PC-9 (cell line): Measurements from ENCODE around the gene CHST15. TPM values are rescaled to one million over a fixed set of nuclear protein-coding genes. Genes with fewer than 3 reads are reported as not detected.

Source experiments
- BruUV-seq: library from RNA; stranded (reverse); fragments of 400-500 nt; replicated peaks from 2 replicates; lab custom pipeline; 2021; lab: Mats Ljungman, UMichigan
- CTCF ChIA-PET: fragments of 300-600 bp; sonication (Branson Sonifier 250); formaldehyde crosslinking; loops from one replicate; lab custom pipeline; 2022; ENCODE audit warnings: antibody characterized with exemption; lab: Charles Lee
- POLR2A ChIA-PET: fragments of 300-600 bp; sonication (Branson Sonifier 250); formaldehyde crosslinking; loops from one replicate; lab custom pipeline; 2022; ENCODE audit warnings: antibody characterized with exemption; ENCODE audit not compliant: unreplicated experiment; lab: Charles Lee
- DNase-seq, 2 experiments: peaks; one replicate each; pipeline versions ENCODE4 v3.0.0 to v3.0.0-alpha.2; 2015 to 2022; ENCODE audit warnings: mixed read lengths in 1 of 2
- H2AFZ ChIP-seq: fragments of 200-600 bp; sonication (generic); 2 replicates; pipeline ENCODE4 v1.8.1; 2017; ENCODE audit warnings: antibody characterized with exemption
- H3F3A ChIP-seq: fragments of 200-600 bp; sonication (generic); 2 replicates; pipeline ENCODE4 v1.8.1; 2017; ENCODE audit warnings: antibody characterized with exemption, mild to moderate bottlenecking, low read depth; ENCODE audit not compliant: insufficient read depth
- H3K27ac ChIP-seq: fragments of 200-600 bp; sonication (generic); 2 replicates; pipeline ENCODE4 v1.6.1; 2016; ENCODE audit warnings: mixed run types
- H3K27me3 ChIP-seq: fragments of 200-600 bp; sonication (generic); 2 replicates; pipeline ENCODE4 v1.6.1; 2016; ENCODE audit warnings: low read depth, mixed run types; ENCODE audit not compliant: insufficient read depth
- H3K36me3 ChIP-seq: fragments of 200-600 bp; sonication (generic); 2 replicates; pipeline ENCODE4 v1.6.1; 2016; ENCODE audit warnings: low read depth, mixed run types
- H3K4me1 ChIP-seq: fragments of 200-600 bp; sonication (generic); replicated peaks from 2 replicates; pipeline ENCODE4 v1.6.1; 2016; ENCODE audit warnings: mixed run types; ENCODE audit not compliant: insufficient read depth
- H3K4me2 ChIP-seq: fragments of 200-600 bp; sonication (generic); 2 replicates; pipeline ENCODE4 v1.6.1; 2017; ENCODE audit warnings: mixed run types
- H3K4me3 ChIP-seq: fragments of 200-600 bp; sonication (generic); 2 replicates; pipeline ENCODE4 v1.6.1; 2016; ENCODE audit warnings: mixed run types
- H3K79me2 ChIP-seq: fragments of 200-600 bp; sonication (generic); 2 replicates; pipeline ENCODE4 v1.6.1; 2017; ENCODE audit warnings: low read depth, mixed run types
- H3K9me2 ChIP-seq: fragments of 200-600 bp; sonication (generic); 2 replicates; pipeline ENCODE4 v1.8.1; 2017; ENCODE audit warnings: mild to moderate bottlenecking; ENCODE audit not compliant: insufficient read depth
- H3K9me3 ChIP-seq: fragments of 200-600 bp; sonication (generic); 2 replicates; pipeline ENCODE4 v1.8.1; 2016; ENCODE audit warnings: low read depth; ENCODE audit not compliant: insufficient read depth
- H4K20me1 ChIP-seq: fragments of 200-600 bp; sonication (generic); 2 replicates; pipeline ENCODE4 v1.8.1; 2017; ENCODE audit not compliant: insufficient read depth
- EZH2 ChIP-seq: fragments of 200-600 bp; sonication (generic); IDR thresholded peaks from 2 replicates; pipeline ENCODE4 v1.8.0; 2017; ENCODE audit warnings: antibody characterized with exemption, low read depth
- intact Hi-C: fragments of 100-400 bp; cut with micrococcal nuclease; formaldehyde crosslinking; loops from one replicate; pipeline ENCODE4 v1.10.0; 2022; ENCODE audit not compliant: unreplicated experiment
- total RNA-seq: library from RNA; stranded (reverse); gene quantifications from 2 replicates; pipeline ENCODE4 v1.2.3, GENCODE V29; 2021
- TF ChIP-seq, protein P1 (sequence below): fragments of 200-600 bp; sonication (generic); conservative IDR thresholded peaks from 2 replicates; pipeline ENCODE4 v1.6.1; 2017; ENCODE audit warnings: mixed run types, antibody characterized with exemption, mild to moderate bottlenecking, moderate library complexity

Gene CHST15
- total RNA-seq, 1 experiment from 2014 or later: 24.6 TPM

DNA sequence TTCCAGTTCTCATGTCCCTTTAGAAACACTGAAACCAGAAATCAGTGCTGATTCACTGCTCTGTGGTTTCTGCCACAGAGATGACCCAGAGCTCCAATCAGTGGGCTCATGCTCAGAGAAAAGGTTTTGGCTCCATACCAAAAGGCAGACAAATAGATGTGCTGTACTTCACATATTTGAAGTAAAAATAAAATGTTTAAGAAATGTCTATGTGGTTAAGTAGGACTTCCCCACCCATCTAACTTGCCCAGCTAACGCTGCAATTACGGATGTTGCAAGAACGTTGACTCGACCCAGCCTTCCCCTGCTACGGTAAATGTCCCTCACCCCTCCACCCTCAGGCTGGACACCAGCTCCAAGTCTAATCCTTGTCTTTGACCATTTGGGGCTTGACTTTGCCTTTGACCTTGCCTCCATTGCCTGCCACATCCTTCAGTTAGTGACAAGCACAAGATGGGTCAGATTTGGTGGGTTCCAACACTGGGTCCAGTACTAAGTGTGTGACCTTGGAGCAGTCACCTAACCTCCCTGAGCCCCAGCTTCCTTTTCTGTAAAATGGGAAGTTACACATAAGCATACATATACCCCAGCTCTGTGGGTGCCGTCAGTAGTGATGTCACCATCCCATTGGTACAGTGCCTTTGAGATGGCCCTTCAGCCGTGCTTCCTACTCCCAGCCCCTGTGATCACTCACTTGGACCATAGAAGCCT, 95.8 kb downstream of the CHST15 start:
- H2AFZ ChIP-seq: no peak overlapping the region
- TF ChIP-seq, protein P1, sequence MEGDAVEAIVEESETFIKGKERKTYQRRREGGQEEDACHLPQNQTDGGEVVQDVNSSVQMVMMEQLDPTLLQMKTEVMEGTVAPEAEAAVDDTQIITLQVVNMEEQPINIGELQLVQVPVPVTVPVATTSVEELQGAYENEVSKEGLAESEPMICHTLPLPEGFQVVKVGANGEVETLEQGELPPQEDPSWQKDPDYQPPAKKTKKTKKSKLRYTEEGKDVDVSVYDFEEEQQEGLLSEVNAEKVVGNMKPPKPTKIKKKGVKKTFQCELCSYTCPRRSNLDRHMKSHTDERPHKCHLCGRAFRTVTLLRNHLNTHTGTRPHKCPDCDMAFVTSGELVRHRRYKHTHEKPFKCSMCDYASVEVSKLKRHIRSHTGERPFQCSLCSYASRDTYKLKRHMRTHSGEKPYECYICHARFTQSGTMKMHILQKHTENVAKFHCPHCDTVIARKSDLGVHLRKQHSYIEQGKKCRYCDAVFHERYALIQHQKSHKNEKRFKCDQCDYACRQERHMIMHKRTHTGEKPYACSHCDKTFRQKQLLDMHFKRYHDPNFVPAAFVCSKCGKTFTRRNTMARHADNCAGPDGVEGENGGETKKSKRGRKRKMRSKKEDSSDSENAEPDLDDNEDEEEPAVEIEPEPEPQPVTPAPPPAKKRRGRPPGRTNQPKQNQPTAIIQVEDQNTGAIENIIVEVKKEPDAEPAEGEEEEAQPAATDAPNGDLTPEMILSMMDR: no peak
- TF ChIP-seq EZH2: no peak
- no TSS peak for BruUV-seq
- no peaks in the 10 kb centered on the region for H4K20me1 ChIP-seq
- H3K27ac ChIP-seq: peak overlapping the region; percentile 99
- H3F3A ChIP-seq: peaks cover 26% of the 10 kb centered on the region
- no peak overlapping the region for H3K4me3 ChIP-seq
- ChIA-PET CTCF (interaction anchor here (3.9 kb wide), 1 partner anchor 392 kb away, joined by 24 read pairs; no protein-coding TSS in a partner anchor), POLR2A (interaction anchor here (0.6 kb wide), 1 partner anchor 621 kb away, joined by 3 read pairs; no protein-coding TSS in a partner anchor)
- H3K4me1 ChIP-seq: peaks cover 39% of the 10 kb centered on the region
- no peaks in the 10 kb centered on the region for H3K79me2 ChIP-seq
- peak; percentile 50 to 90 for DNase-seq
- intact Hi-C loops: loop anchor here (1.0 to 10.0 kb wide), 4 partner anchors 110 to 537 kb away; no protein-coding TSS in a partner anchor
- no peaks in the 10 kb centered on the region for H3K9me2 ChIP-seq
- peak overlapping the region; percentile 65 for H3K4me2 ChIP-seq
- H3K36me3 ChIP-seq: no peaks in the 10 kb centered on the region
- H3K27me3 ChIP-seq: no peaks in the 10 kb centered on the region
- H3K9me3 ChIP-seq: no peaks in the 10 kb centered on the region

DNA sequence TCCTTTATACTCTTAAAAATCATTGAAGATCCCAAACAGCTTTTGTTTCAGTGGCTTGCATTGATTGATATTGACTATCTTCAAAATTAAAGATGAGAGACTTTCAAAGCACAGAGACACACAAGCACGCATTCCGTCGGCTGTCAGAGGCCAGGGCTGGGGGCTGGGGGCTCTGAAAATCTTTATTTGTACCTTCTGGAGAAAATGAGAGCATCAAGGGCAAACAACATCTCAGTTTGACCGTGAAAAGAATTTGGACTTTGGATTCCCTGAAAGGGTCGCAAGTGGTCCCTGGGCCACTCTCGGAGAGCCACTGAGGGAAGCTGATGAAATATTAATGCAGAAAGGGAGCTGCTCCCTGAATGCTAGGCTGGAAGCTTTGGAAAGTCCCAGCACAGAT, 96.4 kb downstream of the CHST15 start:
- H3K4me2 ChIP-seq: peak overlapping the region; percentile 65
- TF ChIP-seq, protein P1: no peak
- TF ChIP-seq EZH2: no peak
- no peaks in the 10 kb centered on the region for H3K9me3 ChIP-seq
- no peak overlapping the region for H2AFZ ChIP-seq
- H3K27ac ChIP-seq: peak overlapping the region; percentile 99
- H3K36me3 ChIP-seq: no peaks in the 10 kb centered on the region
- H3K9me2 ChIP-seq: no peaks in the 10 kb centered on the region
- H3K4me3 ChIP-seq: no peak overlapping the region
- POLR2A ChIA-PET: interaction anchor here (0.6 kb wide), 1 partner anchor 622 kb away, joined by 3 read pairs; no protein-coding TSS in a partner anchor
- no TSS peak for BruUV-seq
- intact Hi-C loops: loop anchor here (1.0 to 10.0 kb wide), 4 partner anchors 110 to 538 kb away; no protein-coding TSS in a partner anchor
- H4K20me1 ChIP-seq: no peaks in the 10 kb centered on the region
- peaks cover 39% of the 10 kb centered on the region for H3K4me1 ChIP-seq
- no peaks in the 10 kb centered on the region for H3K27me3 ChIP-seq
- no peaks in the 10 kb centered on the region for H3K79me2 ChIP-seq
- CTCF ChIA-PET: interaction anchor here (3.9 kb wide), 1 partner anchor 393 kb away, joined by 24 read pairs; no protein-coding TSS in a partner anchor
- peaks cover 26% of the 10 kb centered on the region for H3F3A ChIP-seq
- DNase-seq: no peak

DNA sequence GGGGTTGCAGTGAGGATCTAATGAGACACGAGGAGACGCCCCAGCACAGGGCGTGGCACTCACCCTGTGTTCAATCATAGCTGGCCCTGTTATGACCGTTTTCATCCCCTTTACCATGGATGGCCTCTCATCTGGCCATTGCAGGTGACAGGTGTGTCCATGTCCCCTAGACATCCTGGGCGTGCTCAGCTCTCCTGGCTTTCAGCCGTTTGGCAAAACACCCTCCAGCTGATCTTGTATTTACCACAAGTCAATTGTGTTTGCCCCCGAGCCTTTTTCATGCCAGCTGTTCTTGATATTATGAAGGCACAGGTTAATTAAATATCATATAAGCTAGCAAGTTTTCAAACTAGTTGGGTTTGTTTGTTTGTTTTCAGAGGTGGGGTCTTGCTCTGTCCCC, 97.1 kb downstream of the CHST15 start:
- Histone ChIP-seq H4K20me1 (no peaks in the 10 kb centered on the region), H3K9me2 (no peaks in the 10 kb centered on the region), H3K36me3 (no peaks in the 10 kb centered on the region), H3K4me3 (no peak overlapping the region), H3K79me2 (no peaks in the 10 kb centered on the region), H3K27me3 (no peaks in the 10 kb centered on the region), H3K27ac (peak overlapping the region; percentile 99), H3K9me3 (no peaks in the 10 kb centered on the region), H3F3A (peaks cover 26% of the 10 kb centered on the region), H3K4me1 (peaks cover 35% of the 10 kb centered on the region), H2AFZ (no peak overlapping the region), H3K4me2 (peak overlapping the region; percentile 83)
- no TSS peak for BruUV-seq
- no peak for DNase-seq
- intact Hi-C loops: loop anchor here (5.0 to 10.0 kb wide), 3 partner anchors 111 to 538 kb away; no protein-coding TSS in a partner anchor
- no peak for TF ChIP-seq EZH2
- TF ChIP-seq, protein P1: no peak
- POLR2A ChIA-PET: interaction anchor here (0.7 to 0.8 kb wide), 2 partner anchors 95 to 110 kb away, joined by 3 to 5 read pairs; no protein-coding TSS in a partner anchor
- CTCF ChIA-PET: interaction anchor here (0.5 to 3.9 kb wide), 3 partner anchors 110 to 940 kb away, joined by 6 to 24 read pairs (median 7); no protein-coding TSS in a partner anchor
